GM21381 (cell line): ENCODE measurements around the gene TCP10L.
"Not testable (repeated sequence)": the region's sequence is repeated elsewhere in the genome, so short reads cannot be mapped to it uniquely, and the experiment has no call there.

Experiments used
- ATAC-seq: cut with Tn5 transposase; IDR thresholded peaks from one replicate; pipeline ENCODE4 v1.9.1; 2021; ENCODE audit warnings: mild to moderate bottlenecking, moderate library complexity; ENCODE audit not compliant: unreplicated experiment

Gene TCP10L

GRCh38 chr21:32558106-32558505, 27.2 kb downstream of the TCP10L start:
- no peak for ATAC-seq

- no peak for ATAC-seq
Observed at GRCh38 chr21:32554832-32555638, 30.3 kb downstream of the TCP10L start.

- no peak for ATAC-seq
Observed at GRCh38 chr21:32549886-32550285, 35.4 kb downstream of the TCP10L start.

GRCh38 chr21:32549440-32549839, 35.9 kb downstream of the TCP10L start:
- no peak for ATAC-seq

- ATAC-seq, result no peak
Observed at GRCh38 chr21:32548978-32549377, 36.3 kb downstream of the TCP10L start.

- no peak for ATAC-seq
Observed at GRCh38 chr21:32547018-32547417, 38.3 kb downstream of the TCP10L start.

- no peak for ATAC-seq
Observed at GRCh38 chr21:32545948-32546441, 39.3 kb downstream of the TCP10L start.

- ATAC-seq, result no peak
Observed at GRCh38 chr21:32544697-32545096, 40.6 kb downstream of the TCP10L start.

GRCh38 chr21:32543975-32544374, 41.3 kb downstream of the TCP10L start:
- no peak for ATAC-seq

- not testable (repeated sequence) for ATAC-seq
Observed at GRCh38 chr21:32543056-32543455, 42.3 kb downstream of the TCP10L start.

GRCh38 chr21:32539378-32539777, 45.9 kb downstream of the TCP10L start:
- ATAC-seq, result no peak

- ATAC-seq, result no peak
Observed at GRCh38 chr21:32538147-32538792, 47.1 kb downstream of the TCP10L start.

GRCh38 chr21:32537569-32537881, 47.8 kb downstream of the TCP10L start:
- ATAC-seq, result no peak

- ATAC-seq, result no peak
Observed at GRCh38 chr21:32535612-32536011, 49.7 kb downstream of the TCP10L start.

GRCh38 chr21:32534113-32534512, 51.2 kb downstream of the TCP10L start:
- no peak for ATAC-seq

GRCh38 chr21:32533611-32534010, 51.7 kb downstream of the TCP10L start:
- no peak for ATAC-seq

GRCh38 chr21:32533053-32533452, 52.3 kb downstream of the TCP10L start:
- no peak for ATAC-seq

GRCh38 chr21:32532636-32533035, 52.7 kb downstream of the TCP10L start:
- ATAC-seq, result no peak

- ATAC-seq, result not testable (repeated sequence)
Observed at GRCh38 chr21:32531561-32531960, 53.8 kb downstream of the TCP10L start.

- not testable (repeated sequence) for ATAC-seq
Observed at GRCh38 chr21:32530809-32531208, 54.5 kb downstream of the TCP10L start.

GRCh38 chr21:32529679-32530078, 55.6 kb downstream of the TCP10L start:
- no peak for ATAC-seq

GRCh38 chr21:32525282-32525681, 60.0 kb downstream of the TCP10L start:
- ATAC-seq, result no peak
